Common myeloid progenitor, CD34-positive (primary cell): Measurements from ENCODE around the gene IL1RAPL2.
A peak's percentile ranks its signal among the peaks of the same experiment; 100 is the strongest.

ENCODE experiments used
- CTCF ChIA-PET: fragments of 350-600 bp; sonication (Branson Sonifier 250); formaldehyde crosslinking; loops from one replicate; lab custom pipeline; 2021; ENCODE audit warnings: antibody characterized with exemption; lab: Charles Lee
- POLR2A ChIA-PET: fragments of 350-600 bp; sonication (Branson Sonifier 250); formaldehyde crosslinking; loops from one replicate; lab custom pipeline; 2021; ENCODE audit warnings: antibody characterized with exemption; lab: Charles Lee
- DNase-seq, 3 donors: peaks; one replicate each; pipeline versions ENCODE4 v3.0.0 to v3.0.0-alpha.2; 2013
- H3K27ac ChIP-seq, 2 experiments: 1 replicate in 1 of 2; 2 replicates in 1 of 2; pipeline ENCODE4 v1.7.0; 2013; ENCODE audit warnings: inconsistent platforms in 2 of 2, low read length in 2 of 2, mild to moderate bottlenecking in 2 of 2, low read depth in 1 of 2, moderate library complexity in 1 of 2; ENCODE audit not compliant: severe bottlenecking in 2 of 2, insufficient read depth in 1 of 2, poor library complexity in 1 of 2
- H3K27me3 ChIP-seq, 5 experiments: replicated peaks in 2 of 5; 1 replicate in 3 of 5; 2 replicates in 2 of 5; pipeline versions ENCODE4 v1.6.1 to v1.7.0; 2013; ENCODE audit warnings: low read length in 4 of 5, mild to moderate bottlenecking in 2 of 5, moderate library complexity in 2 of 5, inconsistent platforms in 1 of 5; ENCODE audit not compliant: insufficient read depth in 5 of 5, control insufficient read depth in 4 of 5
- H3K36me3 ChIP-seq, 4 experiments: 1 replicate in 2 of 4; 2 replicates in 2 of 4; pipeline versions ENCODE4 v1.6.1 to v1.7.0; 2013; ENCODE audit warnings: low read length in 3 of 4, control low read depth in 1 of 4, mild to moderate bottlenecking in 1 of 4; ENCODE audit not compliant: control insufficient read depth in 4 of 4, insufficient read depth in 4 of 4
- H3K4me1 ChIP-seq, 4 experiments: 1 replicate in 3 of 4; 2 replicates in 1 of 4; pipeline versions ENCODE4 v1.6.1 to v1.7.1; 2013; ENCODE audit warnings: low read length in 3 of 4, mild to moderate bottlenecking in 3 of 4, control low read depth in 1 of 4, inconsistent platforms in 1 of 4, moderate library complexity in 1 of 4; ENCODE audit not compliant: control insufficient read depth in 4 of 4, insufficient read depth in 4 of 4; ENCODE audit errors: control extremely low read depth in 1 of 4
- H3K4me3 ChIP-seq, 7 experiments: 1 replicate in 4 of 7; 2 replicates in 3 of 7; pipeline versions ENCODE4 v1.5.1 to v1.7.0; 2013; ENCODE audit warnings: mild to moderate bottlenecking in 7 of 7, low read length in 6 of 7, moderate library complexity in 6 of 7, inconsistent platforms in 2 of 7, low read depth in 2 of 7, control low read depth in 1 of 7; ENCODE audit not compliant: insufficient read depth in 4 of 7, control insufficient read depth in 1 of 7; ENCODE audit errors: extremely low read depth in 1 of 7
- H3K9me3 ChIP-seq, 5 experiments: 1 replicate in 4 of 5; 2 replicates in 1 of 5; pipeline versions ENCODE4 v1.6.1 to v1.7.1; 2013; ENCODE audit warnings: low read length in 4 of 5, mild to moderate bottlenecking in 2 of 5, inconsistent platforms in 1 of 5, low read depth in 1 of 5, moderate library complexity in 1 of 5; ENCODE audit not compliant: control insufficient read depth in 4 of 5, insufficient read depth in 2 of 5; ENCODE audit errors: control extremely low read depth in 1 of 5
- WGBS: methylation state at CpG from one replicate; pipeline ENCODE4 v1.1.5; 2013; ENCODE audit not compliant: insufficient coverage; 5-methylcytosine and 5-hydroxymethylcytosine counted together

Gene IL1RAPL2

DNA sequence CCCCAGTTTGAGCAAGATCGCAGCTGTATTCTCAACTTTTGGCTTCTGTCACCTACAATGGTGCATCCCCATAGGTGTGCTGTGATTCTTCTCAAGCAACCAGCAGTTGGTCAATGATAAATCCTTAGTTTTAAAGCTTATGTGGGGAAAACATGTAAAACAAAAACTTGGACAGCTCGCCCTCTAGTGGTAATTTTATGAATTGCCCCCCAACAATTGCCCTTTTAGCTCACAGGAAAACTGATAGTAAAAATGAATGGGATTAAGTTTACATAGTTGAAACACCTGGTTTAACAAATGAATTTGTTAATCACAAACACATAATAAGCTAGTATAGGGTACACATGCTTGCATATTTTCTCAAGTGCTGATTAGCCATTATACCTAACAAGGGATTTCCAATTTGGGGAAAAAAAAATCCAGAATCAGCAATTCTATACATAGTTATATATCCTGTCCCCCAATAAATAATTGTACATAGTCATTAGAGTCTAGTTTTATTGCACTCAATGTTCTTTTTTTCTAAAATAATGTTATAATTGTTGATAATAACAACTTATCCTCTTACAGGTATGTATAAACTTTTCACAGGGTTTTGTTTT is 624.4 kb downstream of the IL1RAPL2 start:
- 0% methylated on average over 1 of the region's 2 CpGs for WGBS
- Histone ChIP-seq H3K4me1 (no peaks in the 10 kb centered on the region), H3K27me3 (no peaks in the 10 kb centered on the region), H3K4me3 (no peak overlapping the region), H3K27ac (no peak overlapping the region), H3K9me3 (no peaks in the 10 kb centered on the region), H3K36me3 (no peaks in the 10 kb centered on the region)
- CTCF ChIA-PET, result interaction anchor here (1.6 kb wide), 1 partner anchor 13 kb away, joined by 3 read pairs; no protein-coding TSS in a partner anchor
- peak in 2 of 3 donors; percentile 21 to 45 for DNase-seq
- POLR2A ChIA-PET, result no interaction called here

DNA sequence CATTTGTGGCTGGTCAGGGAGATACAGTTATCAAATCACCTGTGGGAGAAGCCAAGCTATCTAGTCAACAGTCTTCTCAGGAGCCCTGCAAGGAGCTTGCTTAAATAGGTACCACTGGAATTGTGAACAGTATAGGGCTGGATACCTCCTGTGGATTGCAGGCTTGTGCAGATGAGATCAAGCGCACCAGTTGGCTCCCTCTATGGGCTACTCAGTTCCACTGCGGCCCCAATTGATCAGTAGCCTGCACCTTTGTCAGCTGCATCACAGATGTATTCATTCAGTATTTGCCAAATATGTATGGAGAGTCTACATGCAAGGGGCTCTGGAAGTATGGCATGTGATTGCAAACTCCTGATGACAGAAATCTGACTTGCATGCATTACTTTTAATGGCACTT is 625.9 kb downstream of the IL1RAPL2 start:
- Histone ChIP-seq H3K4me1 (no peaks in the 10 kb centered on the region), H3K27ac (no peak overlapping the region), H3K27me3 (no peaks in the 10 kb centered on the region), H3K36me3 (no peaks in the 10 kb centered on the region), H3K9me3 (no peaks in the 10 kb centered on the region), H3K4me3 (no peak overlapping the region)
- WGBS, result 24% methylated on average over 2 of the region's 2 CpGs
- peak in 2 of 3 donors; percentile 2 for DNase-seq
- ChIA-PET POLR2A (no interaction called here), CTCF (no interaction called here)

DNA sequence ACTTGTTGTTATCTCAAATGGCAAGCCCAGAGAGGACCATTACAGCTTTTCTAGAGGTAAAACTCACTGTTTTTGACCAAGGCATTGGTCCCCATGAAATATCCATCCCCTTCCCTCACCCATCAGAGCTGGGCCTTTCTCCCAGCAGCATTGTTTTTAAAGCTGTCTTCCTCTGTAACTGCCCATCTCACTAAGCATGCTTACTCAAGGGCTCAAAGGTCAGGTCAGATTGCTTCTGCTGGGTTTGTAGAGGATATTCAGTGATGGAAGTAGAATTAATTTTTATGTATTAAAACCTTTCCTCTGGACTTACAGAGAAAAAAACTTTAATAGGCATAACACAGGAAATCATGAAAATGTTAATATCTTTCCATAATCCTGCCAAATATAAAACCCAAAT is 643.4 kb downstream of the IL1RAPL2 start:
- Histone ChIP-seq H3K4me1 (no peaks in the 10 kb centered on the region), H3K27me3 (peaks cover 0 to 2% (median 0%) of the 10 kb centered on the region in 5 experiments), H3K27ac (no peak overlapping the region), H3K4me3 (no peak overlapping the region), H3K36me3 (no peaks in the 10 kb centered on the region), H3K9me3 (no peaks in the 10 kb centered on the region)
- POLR2A ChIA-PET, result no interaction called here
- DNase-seq, result no peak
- CTCF ChIA-PET, result no interaction called here

DNA sequence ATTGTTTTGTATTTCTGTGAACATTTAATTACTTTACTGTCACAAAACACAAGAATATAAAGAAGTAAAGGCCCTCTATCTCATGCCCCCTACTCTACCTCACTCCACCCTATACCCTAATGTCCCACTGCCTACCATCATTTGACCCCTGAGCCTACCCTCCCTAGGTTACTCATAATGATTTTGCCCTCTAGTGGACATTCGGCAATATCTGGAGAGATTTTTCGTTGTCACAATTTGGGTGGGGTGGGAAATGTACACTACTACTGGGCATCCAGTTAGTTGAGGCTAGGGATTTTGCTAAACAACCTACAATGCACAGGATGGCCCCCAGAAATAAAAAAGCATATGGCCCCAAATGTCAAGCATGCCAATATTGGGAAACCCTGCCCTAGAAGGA is 644.3 kb downstream of the IL1RAPL2 start:
- POLR2A ChIA-PET, result no interaction called here
- no peak overlapping the region for H3K27ac ChIP-seq
- H3K4me3 ChIP-seq, result no peak overlapping the region
- peaks cover 0 to 2% (median 0%) of the 10 kb centered on the region in 5 experiments for H3K27me3 ChIP-seq
- DNase-seq, result no peak
- no peaks in the 10 kb centered on the region for H3K9me3 ChIP-seq
- WGBS, result no CpG with 5 or more reads among the region's 2 CpGs
- CTCF ChIA-PET, result no interaction called here
- H3K36me3 ChIP-seq, result no peaks in the 10 kb centered on the region
- no peaks in the 10 kb centered on the region for H3K4me1 ChIP-seq

DNA sequence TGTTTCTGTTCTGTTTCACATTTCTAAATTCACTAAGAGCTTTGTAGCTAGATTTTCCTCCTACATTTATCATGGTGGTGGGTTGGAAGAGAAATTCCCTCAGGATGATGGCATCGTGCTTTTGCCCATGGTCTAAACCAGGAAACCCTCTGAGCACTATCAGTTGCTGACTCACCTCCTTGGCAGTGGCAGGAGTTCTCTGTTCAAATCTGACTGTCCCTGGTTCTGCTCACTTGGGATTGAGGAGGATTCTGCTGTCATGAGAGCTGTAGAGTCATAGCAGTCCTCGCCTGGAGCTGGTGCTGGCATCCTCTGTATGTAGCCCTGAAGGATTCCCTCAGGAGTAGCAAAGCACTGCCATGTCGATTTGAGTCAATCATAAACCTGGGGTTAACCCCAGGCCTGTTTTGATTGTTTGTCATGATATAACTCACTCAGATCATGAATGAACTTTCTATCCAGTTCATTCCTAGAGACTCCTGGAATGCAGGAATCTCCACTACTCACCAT is 645.1 kb downstream of the IL1RAPL2 start:
- H3K27me3 ChIP-seq, result peaks cover 0 to 2% (median 0%) of the 10 kb centered on the region in 5 experiments

DNA sequence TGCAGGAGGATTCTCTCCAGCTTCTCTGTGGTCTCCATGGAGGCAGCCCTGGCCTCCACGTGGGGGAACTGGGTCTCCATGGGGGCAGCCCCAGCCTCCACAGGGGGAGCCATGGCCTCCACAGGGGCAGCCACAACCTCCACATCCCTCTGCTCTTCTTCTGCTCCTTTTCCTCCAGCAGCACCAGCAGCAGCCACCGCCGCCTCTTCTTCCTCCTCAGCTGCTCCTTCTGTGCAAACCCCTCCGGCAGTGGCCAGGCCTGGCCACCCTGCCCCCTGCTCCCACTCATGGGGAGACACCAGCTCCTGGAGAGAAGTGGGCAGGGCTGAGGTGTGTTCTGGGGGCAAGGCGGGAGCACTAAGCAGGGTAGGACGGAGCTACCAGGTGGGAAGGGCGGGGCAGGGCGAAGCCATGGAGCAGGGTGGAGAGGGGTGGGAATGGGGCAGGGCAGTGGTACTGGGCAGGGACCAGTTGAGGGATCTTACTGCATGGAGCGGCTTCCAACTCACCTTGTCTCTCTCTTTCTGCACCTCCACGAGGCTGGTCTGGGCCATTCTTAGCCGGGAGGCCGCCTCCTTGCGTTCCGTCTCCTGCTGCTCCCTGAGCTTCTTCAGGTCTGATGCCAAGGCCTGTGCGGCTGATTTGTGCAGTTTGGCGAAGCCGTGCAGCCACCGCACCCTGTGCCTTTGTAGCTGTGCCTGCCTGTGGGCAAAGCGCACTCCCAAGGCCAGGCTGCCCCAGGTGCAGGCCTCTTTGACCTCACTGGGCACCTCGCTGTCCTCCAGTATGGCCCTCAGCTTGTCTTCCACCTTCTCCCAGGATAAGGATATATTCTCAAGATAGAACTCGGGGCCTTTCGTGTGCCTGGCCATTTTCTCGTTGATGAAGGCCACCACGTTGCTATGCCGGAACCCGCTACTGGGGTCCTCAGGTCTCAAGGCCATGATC is 653.7 kb downstream of the IL1RAPL2 start:
- no peaks in the 10 kb centered on the region for H3K9me3 ChIP-seq
- no peaks in the 10 kb centered on the region for H3K27me3 ChIP-seq
- DNase-seq, result no peak
- no peak overlapping the region for H3K4me3 ChIP-seq
- WGBS, result 89% methylated on average over 24 of the region's 26 CpGs
- no peaks in the 10 kb centered on the region for H3K36me3 ChIP-seq
- ChIA-PET POLR2A (no interaction called here), CTCF (no interaction called here)
- H3K27ac ChIP-seq, result no peak overlapping the region
- no peaks in the 10 kb centered on the region for H3K4me1 ChIP-seq

More for the DNA sequence above, 645.1 kb downstream of the IL1RAPL2 start:
- no peak overlapping the region for H3K27ac ChIP-seq
- H3K4me3 ChIP-seq, result no peak overlapping the region
- no peak for DNase-seq
- 88% methylated on average over 3 of the region's 3 CpGs for WGBS
- no peaks in the 10 kb centered on the region for H3K9me3 ChIP-seq
- H3K36me3 ChIP-seq, result no peaks in the 10 kb centered on the region
- POLR2A ChIA-PET, result no interaction called here
- CTCF ChIA-PET, result no interaction called here
- H3K4me1 ChIP-seq, result no peaks in the 10 kb centered on the region

DNA sequence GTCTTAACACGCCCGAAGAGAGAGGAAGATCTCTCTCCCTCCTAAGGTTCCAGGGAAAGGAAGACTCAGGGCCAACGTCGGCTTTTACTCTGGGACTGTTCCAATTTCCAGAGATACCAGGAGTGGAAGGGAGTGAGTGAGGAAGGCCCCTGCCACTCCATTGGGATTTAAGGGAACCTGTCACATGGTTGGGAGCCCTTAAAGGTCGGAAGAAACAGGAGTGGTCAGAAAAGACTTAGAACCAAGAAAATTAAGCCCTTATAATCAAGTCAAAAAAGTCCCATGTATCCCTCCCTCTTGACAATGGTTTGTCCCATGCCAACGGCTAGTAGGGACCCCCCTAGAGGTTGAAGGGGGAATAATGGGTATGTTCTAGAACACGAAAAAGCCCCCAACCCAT is 654.6 kb downstream of the IL1RAPL2 start, which contains the start of gene TEX13A:
TEX13A (minus strand) TSS at position 59 of the 400 bp plus-strand sequence. CDS start 297 bp downstream, outside the sequence.
- no peaks in the 10 kb centered on the region for H3K36me3 ChIP-seq
- H3K27me3 ChIP-seq, result no peaks in the 10 kb centered on the region
- DNase-seq, result no peak
- ChIA-PET POLR2A (no interaction called here), CTCF (no interaction called here)
- H3K4me3 ChIP-seq, result no peak within 1 kb of the TSS
- whole genome bisulfite sequencing, result no CpG with 5 or more reads among the region's 7 CpGs
- H3K27ac ChIP-seq, result no peak within 1 kb of the TSS
- no peaks in the 10 kb centered on the region for H3K9me3 ChIP-seq
- no peaks in the 10 kb centered on the region for H3K4me1 ChIP-seq
